GM23338 (cell line): ENCODE results near the gene ACOT13. TPM values are rescaled to one million over a fixed set of nuclear protein-coding genes. Genes with fewer than 3 reads are reported as not detected.

Experiments used
- ATAC-seq: fragments of 200-7000 bp; cut with Tn5 transposase; 3 replicates; pipeline ENCODE4 v1.9.1; 2020
- DNase-seq: peaks from one replicate; pipeline ENCODE4 v3.0.0-alpha.2; 2015; ENCODE audit warnings: low spot score
- H2AFZ ChIP-seq: fragments of 200-600 bp; sonication (generic); 2 replicates; pipeline ENCODE4 v1.8.0; 2016; ENCODE audit warnings: antibody characterized with exemption, mild to moderate bottlenecking, moderate library complexity
- H3F3A ChIP-seq: fragments of 200-600 bp; sonication (generic); replicated peaks from 2 replicates; pipeline ENCODE4 v1.8.0; 2017; ENCODE audit warnings: antibody characterized with exemption, mixed run types, low read depth
- H3K27ac ChIP-seq: fragments of 200-600 bp; sonication (generic); 2 replicates; pipeline ENCODE4 v1.6.1; 2016; ENCODE audit warnings: low read depth
- H3K27me3 ChIP-seq: fragments of 200-600 bp; sonication (generic); 2 replicates; pipeline ENCODE4 v1.8.0; 2016; ENCODE audit warnings: mild to moderate bottlenecking, mixed run types, moderate library complexity; ENCODE audit not compliant: insufficient read depth
- H3K36me3 ChIP-seq: fragments of 200-600 bp; sonication (generic); 2 replicates; pipeline ENCODE4 v1.8.0; 2016; ENCODE audit warnings: mild to moderate bottlenecking; ENCODE audit not compliant: insufficient read depth
- H3K4me1 ChIP-seq: fragments of 200-600 bp; sonication (generic); 2 replicates; pipeline ENCODE4 v1.8.0; 2016; ENCODE audit warnings: mild to moderate bottlenecking, moderate library complexity; ENCODE audit not compliant: insufficient read depth
- H3K4me2 ChIP-seq: fragments of 200-600 bp; sonication (generic); 2 replicates; pipeline ENCODE4 v1.7.1; 2017; ENCODE audit warnings: mixed run types
- H3K4me3 ChIP-seq: fragments of 200-600 bp; sonication (generic); 2 replicates; pipeline ENCODE4 v1.6.1; 2016; ENCODE audit warnings: mixed run types
- H3K79me2 ChIP-seq: fragments of 200-600 bp; sonication (generic); replicated peaks from 2 replicates; pipeline ENCODE4 v1.8.0; 2017; ENCODE audit warnings: mild to moderate bottlenecking; ENCODE audit not compliant: insufficient read depth
- H3K9me2 ChIP-seq: fragments of 200-600 bp; sonication (generic); 2 replicates; pipeline ENCODE4 v1.8.0; 2017; ENCODE audit not compliant: insufficient read depth
- H4K20me1 ChIP-seq: fragments of 200-600 bp; sonication (generic); replicated peaks from 2 replicates; pipeline ENCODE4 v1.8.0; 2017; ENCODE audit warnings: mild to moderate bottlenecking; ENCODE audit not compliant: insufficient read depth
- H3K27ac Mint-ChIP-seq: 2 replicates; pipeline ENCODE4 v1.8.0; 2020; ENCODE audit warnings: inconsistent platforms, mild to moderate bottlenecking, moderate library complexity, mixed read lengths
- H3K27me3 Mint-ChIP-seq: 3 replicates; pipeline ENCODE4 v1.8.0; 2022; ENCODE audit warnings: low read depth, mild to moderate bottlenecking, moderate library complexity, mixed read lengths, inconsistent platforms; ENCODE audit not compliant: insufficient read depth, poor library complexity
- H3K36me3 Mint-ChIP-seq: 3 replicates; pipeline ENCODE4 v1.8.0; 2021; ENCODE audit warnings: low read depth, mild to moderate bottlenecking, inconsistent platforms, moderate library complexity, mixed read lengths
- H3K4me1 Mint-ChIP-seq: 3 replicates; pipeline ENCODE4 v1.8.0; 2020; ENCODE audit warnings: mild to moderate bottlenecking, inconsistent platforms, mixed read lengths
- H3K4me3 Mint-ChIP-seq: 3 replicates; pipeline ENCODE4 v1.8.0; 2021; ENCODE audit warnings: moderate library complexity, mild to moderate bottlenecking, inconsistent platforms, mixed read lengths
- H3K9me3 Mint-ChIP-seq: 3 replicates; pipeline ENCODE4 v1.8.0; 2020; ENCODE audit warnings: moderate library complexity, mild to moderate bottlenecking, inconsistent platforms, mixed read lengths
- CREB1 ChIP-seq: fragments of 250-450 bp; sonication (Bioruptor Pico); IDR thresholded peaks from 2 replicates; pipeline ENCODE4 v1.5.0; 2020; ENCODE audit warnings: low read depth, mild to moderate bottlenecking, moderate library complexity
- ETS1 ChIP-seq: IDR thresholded peaks from 2 replicates; pipeline ENCODE4 v1.6.1; 2016; ENCODE audit warnings: antibody characterized with exemption
- EZH2 ChIP-seq: fragments of 200-600 bp; sonication (generic); IDR thresholded peaks from one replicate; pipeline ENCODE4 v1.8.0; 2017; ENCODE audit warnings: antibody characterized with exemption, mild to moderate bottlenecking, low read depth; ENCODE audit not compliant: unreplicated experiment
- EZH2phosphoT487 ChIP-seq: fragments of 200-600 bp; sonication (generic); IDR thresholded peaks from one replicate; pipeline ENCODE4 v1.8.1; 2018; ENCODE audit warnings: antibody characterized with exemption; ENCODE audit not compliant: unreplicated experiment
- JUNB ChIP-seq: IDR thresholded peaks from one replicate; pipeline ENCODE4 v1.6.1; 2016; ENCODE audit warnings: antibody characterized with exemption; ENCODE audit not compliant: unreplicated experiment
- NANOG ChIP-seq: IDR thresholded peaks from 2 replicates; pipeline ENCODE4 v1.6.1; 2016; ENCODE audit warnings: antibody characterized with exemption, borderline replicate concordance
- POLR2AphosphoS5 ChIP-seq: IDR thresholded peaks from 2 replicates; pipeline ENCODE4 v1.6.1; 2016; ENCODE audit warnings: antibody characterized with exemption, low read depth
- REST ChIP-seq: IDR thresholded peaks from one replicate; pipeline ENCODE4 v1.6.1; 2018; ENCODE audit warnings: antibody characterized with exemption; ENCODE audit not compliant: unreplicated experiment
- STAT1 ChIP-seq: IDR thresholded peaks from one replicate; pipeline ENCODE4 v1.6.1; 2016; ENCODE audit warnings: antibody characterized with exemption; ENCODE audit not compliant: unreplicated experiment
- ZNF114 ChIP-seq: fragments of 250-450 bp; sonication (Bioruptor Pico); IDR thresholded peaks from 2 replicates; pipeline ENCODE4 v1.5.0; 2020; ENCODE audit warnings: mild to moderate bottlenecking, moderate library complexity
- ZNF331 ChIP-seq: fragments of 250-450 bp; sonication (Bioruptor Pico); IDR thresholded peaks from 2 replicates; pipeline ENCODE4 v1.5.0; 2020; ENCODE audit warnings: low read depth, mild to moderate bottlenecking, moderate library complexity
- ZNF462 ChIP-seq: fragments of 250-450 bp; sonication (Bioruptor Pico); IDR thresholded peaks from 2 replicates; pipeline ENCODE4 v1.5.0; 2020; ENCODE audit warnings: mild to moderate bottlenecking, moderate library complexity
- polyA plus RNA-seq: library from polyadenylated mRNA; unstranded; fragments of >200 nt; fragmentation: Nextera tagmentation; extraction: Ambion mirVana; gene quantifications from 2 replicates; pipeline ENCODE4 v1.2.1, GENCODE V29; 2016
- total RNA-seq: library from RNA; depleted of rRNA; stranded (reverse); fragments of >200 nt; shearing (Covaris generic); gene quantifications from 2 replicates; pipeline ENCODE4 v1.2.3, GENCODE V29; 2014
- TF ChIP-seq, protein P1 (sequence below), 2 experiments: fragments of 200-600 bp in 1 of 2; sonication (generic) in 1 of 2; conservative IDR thresholded peaks; 2 replicates each; pipeline versions ENCODE4 v1.5.1 to v1.6.1; 2016 to 2017; ENCODE audit warnings: antibody characterized with exemption in 2 of 2, low read depth in 2 of 2, mild to moderate bottlenecking in 2 of 2, moderate library complexity in 1 of 2

The ACOT13 gene
- total and polyA plus RNA-seq, 2 experiments from 2014 or later: 17.8 to 175 TPM

DNA sequence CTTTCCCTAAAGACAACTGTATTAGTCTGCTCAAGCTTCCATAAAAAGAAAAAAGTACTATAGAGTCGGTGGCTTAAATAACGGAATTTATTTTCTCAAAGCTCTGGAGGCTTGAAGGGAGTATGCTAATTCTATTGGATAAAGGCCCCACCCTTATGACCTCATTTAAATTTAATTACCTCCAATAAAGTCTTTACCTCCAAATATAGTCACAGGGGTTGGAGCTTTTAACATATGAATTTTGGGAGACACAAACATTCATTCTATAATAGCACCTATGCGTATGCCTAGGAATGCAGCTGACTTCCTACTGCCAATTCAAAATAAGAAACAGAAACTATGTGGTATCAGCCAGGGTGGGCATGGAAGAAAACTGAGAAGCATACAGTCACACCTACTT lies 46.2 kb upstream of the ACOT13 start:
- no peaks in the 10 kb centered on the region for H3F3A ChIP-seq
- H3K79me2 ChIP-seq: no peaks in the 10 kb centered on the region
- no peak for ATAC-seq
- no peaks in the 10 kb centered on the region for H4K20me1 ChIP-seq
- no peaks in the 10 kb centered on the region for H3K9me3 Mint-ChIP-seq
- H3K36me3 Mint-ChIP-seq: no peaks in the 10 kb centered on the region
- peaks cover 9% of the 10 kb centered on the region; the same call in 1 of the 2 replicates for H3K4me1 ChIP-seq
- no peaks in the 10 kb centered on the region for H3K36me3 ChIP-seq
- H3K4me2 ChIP-seq: no peak overlapping the region
- H3K27me3 Mint-ChIP-seq: no peaks in the 10 kb centered on the region
- H3K9me2 ChIP-seq: no peaks in the 10 kb centered on the region
- no peak overlapping the region for H2AFZ ChIP-seq
- no peak overlapping the region for H3K27ac Mint-ChIP-seq
- H3K4me1 Mint-ChIP-seq: peaks cover 17% of the 10 kb centered on the region
- no peaks in the 10 kb centered on the region for H3K27me3 ChIP-seq
- no peak for DNase-seq
- H3K27ac ChIP-seq: no peak overlapping the region
- TF ChIP-seq POLR2AphosphoS5: no peak
- TF ChIP-seq REST: no peak
- TF ChIP-seq, protein P1, sequence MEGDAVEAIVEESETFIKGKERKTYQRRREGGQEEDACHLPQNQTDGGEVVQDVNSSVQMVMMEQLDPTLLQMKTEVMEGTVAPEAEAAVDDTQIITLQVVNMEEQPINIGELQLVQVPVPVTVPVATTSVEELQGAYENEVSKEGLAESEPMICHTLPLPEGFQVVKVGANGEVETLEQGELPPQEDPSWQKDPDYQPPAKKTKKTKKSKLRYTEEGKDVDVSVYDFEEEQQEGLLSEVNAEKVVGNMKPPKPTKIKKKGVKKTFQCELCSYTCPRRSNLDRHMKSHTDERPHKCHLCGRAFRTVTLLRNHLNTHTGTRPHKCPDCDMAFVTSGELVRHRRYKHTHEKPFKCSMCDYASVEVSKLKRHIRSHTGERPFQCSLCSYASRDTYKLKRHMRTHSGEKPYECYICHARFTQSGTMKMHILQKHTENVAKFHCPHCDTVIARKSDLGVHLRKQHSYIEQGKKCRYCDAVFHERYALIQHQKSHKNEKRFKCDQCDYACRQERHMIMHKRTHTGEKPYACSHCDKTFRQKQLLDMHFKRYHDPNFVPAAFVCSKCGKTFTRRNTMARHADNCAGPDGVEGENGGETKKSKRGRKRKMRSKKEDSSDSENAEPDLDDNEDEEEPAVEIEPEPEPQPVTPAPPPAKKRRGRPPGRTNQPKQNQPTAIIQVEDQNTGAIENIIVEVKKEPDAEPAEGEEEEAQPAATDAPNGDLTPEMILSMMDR (conservative IDR thresholded peaks at IDR 0.05; ENCODE audit: low read depth in 2 of 2): no peak
- no peak for TF ChIP-seq EZH2phosphoT487
- no peak for TF ChIP-seq ZNF331 (CRISPR knock-in tag)
- TF ChIP-seq JUNB: no peak
- no peak for TF ChIP-seq CREB1 (CRISPR knock-in tag)
- TF ChIP-seq ZNF462 (CRISPR knock-in tag): no peak
- no peak for TF ChIP-seq EZH2
- no peak for TF ChIP-seq ZNF114 (CRISPR knock-in tag)
- no peak for TF ChIP-seq NANOG
- TF ChIP-seq STAT1: no peak
- no peak for TF ChIP-seq ETS1
- no peak overlapping the region for H3K4me3 ChIP-seq
- H3K4me3 Mint-ChIP-seq: no peak overlapping the region
